ENCODE results near the gene TBK1.

TBK1 gene

GRCh38 chr12:64549108-64549507 lies 97.2 kb downstream of the TBK1 start:
- ATAC-seq (no peak), DNase-seq (no peak)

- no peak for DNase-seq
- ATAC-seq = no peak
Measured at GRCh38 chr12:64550755-64551154, 98.8 kb downstream of the TBK1 start.

- ATAC-seq (no peak), DNase-seq (no peak)
Measured at GRCh38 chr12:64551676-64552075, 99.8 kb downstream of the TBK1 start.
